ENCODE data around the gene CCDC126.
A peak's percentile ranks its signal among the peaks of the same experiment; 100 is the strongest.
"Not testable (repeated sequence)": the region's sequence is repeated elsewhere in the genome, so short reads cannot be mapped to it uniquely, and the experiment has no call there.

The CCDC126 gene, protein sequence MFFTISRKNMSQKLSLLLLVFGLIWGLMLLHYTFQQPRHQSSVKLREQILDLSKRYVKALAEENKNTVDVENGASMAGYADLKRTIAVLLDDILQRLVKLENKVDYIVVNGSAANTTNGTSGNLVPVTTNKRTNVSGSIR

DNA sequence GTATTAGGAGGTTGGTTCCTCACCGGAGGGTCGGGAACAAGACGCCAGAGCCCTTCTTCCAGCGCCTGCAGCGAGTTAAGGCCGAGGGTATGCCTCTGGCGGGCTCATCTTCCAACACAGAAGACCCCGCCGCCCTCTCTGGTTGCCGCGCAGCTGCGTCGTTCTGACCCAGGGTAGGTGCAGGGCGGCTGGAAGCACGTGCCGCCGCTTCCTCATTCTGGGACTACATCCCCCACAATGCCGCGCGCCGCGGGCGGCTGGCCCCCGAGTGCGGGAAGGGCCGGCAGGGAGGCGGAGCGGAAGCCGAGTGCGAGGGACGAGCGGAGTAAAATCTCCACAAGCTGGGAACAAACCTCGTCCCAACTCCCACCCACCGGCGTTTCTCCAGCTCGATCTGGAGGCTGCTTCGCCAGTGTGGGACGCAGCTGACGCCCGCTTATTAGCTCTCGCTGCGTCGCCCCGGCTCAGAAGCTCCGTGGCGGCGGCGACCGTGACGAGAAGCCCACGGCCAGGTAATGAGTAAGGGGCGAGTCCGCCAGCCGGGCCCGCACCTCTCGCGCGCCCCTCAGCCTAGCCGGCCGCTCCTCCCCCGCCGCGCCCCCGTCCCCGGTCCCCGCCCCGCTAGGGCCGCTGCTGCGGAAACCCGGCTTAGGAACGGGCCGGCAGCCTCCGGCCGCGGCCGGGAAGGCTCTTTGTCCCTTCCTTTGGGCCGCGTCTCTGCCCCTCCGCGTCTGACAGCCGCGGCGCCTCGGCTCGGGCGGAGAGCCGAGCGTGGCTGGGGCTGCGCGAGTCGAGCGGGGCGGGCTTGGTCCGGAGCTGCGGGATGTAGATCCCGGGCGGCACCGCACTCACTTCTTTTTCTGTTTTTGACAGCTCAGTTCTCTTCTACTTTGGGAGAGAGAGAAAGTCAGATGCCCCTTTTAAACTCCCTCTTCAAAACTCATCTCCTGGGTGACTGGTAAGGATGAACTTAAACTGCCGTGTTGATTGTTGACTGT, at the start of gene CCDC126:
Gene CCDC126, plus strand, starts transcription at position 289 of the 998 bp plus-strand sequence. CDS start 13,934 bp downstream, outside the sequence.
- DNase-seq: peak; percentile 85

DNA sequence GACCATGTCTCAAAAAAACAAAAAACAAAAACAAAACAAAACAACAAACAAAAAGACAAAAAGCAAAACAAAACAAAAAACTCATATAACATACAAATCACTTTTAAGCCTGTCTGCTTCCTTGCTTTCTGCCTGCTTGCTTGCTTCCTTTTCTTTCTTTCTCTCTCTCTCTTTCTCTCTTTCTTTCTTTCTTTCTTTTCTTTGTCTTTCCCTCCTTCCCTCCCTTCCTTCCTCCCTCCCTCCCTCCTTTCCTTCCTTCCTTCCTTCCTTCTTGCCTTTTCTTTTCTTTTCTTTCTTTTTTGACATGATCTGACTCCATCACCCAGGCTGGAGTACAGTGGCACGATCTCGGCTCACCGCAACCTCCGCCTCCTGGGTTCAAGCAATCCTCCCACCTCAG, 49.5 kb upstream of the CCDC126 start:
- no peak for DNase-seq

DNA sequence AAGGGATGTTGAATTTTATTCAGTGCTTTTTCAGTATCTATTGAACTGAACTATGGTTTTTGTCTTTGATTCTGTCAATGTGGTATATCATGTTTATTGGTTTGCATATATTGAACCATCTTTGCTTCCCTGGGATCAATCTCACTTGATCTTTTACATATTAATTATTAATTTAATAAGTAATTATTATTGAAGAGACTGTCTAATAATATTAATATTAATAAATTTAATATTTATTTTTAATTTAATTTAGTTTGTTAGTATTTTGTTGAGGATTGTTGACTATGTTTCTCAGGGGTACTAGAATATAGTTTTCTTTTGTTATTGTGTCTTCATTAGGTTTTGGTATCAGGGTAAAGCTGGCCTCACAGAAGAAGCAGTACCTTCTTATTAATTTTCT, 38.9 kb upstream of the CCDC126 start:
- DNase-seq: no peak

DNA sequence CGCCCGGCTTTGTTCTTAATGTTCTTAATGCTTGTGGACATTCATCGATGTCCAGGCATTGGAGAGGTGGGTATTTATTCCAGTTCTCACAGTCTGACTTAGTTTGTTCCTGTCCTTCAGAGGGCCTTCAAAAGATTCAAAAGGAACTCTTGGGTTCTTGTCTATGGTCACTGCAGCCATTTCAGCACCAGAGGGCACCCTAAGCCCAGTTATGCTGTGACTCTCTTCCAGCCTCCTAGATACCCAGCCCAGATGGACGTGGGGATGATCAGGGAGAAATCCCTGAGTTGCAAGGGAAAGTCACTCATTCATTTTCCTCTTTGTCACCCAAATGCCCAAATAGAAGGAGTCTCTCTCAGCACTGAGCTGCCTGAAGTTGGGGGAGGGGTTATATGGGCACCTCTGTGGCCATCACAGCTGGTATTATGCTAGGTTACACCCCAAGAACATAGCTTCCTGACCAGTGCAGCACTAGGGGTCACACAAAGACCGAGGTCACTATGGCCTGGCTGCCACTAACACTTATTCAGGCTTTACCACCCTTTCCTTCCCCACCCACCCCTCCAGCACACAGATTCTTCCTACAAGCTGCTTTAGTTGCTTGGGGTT, 26.5 kb upstream of the CCDC126 start:
- peak; percentile 23 for DNase-seq

DNA sequence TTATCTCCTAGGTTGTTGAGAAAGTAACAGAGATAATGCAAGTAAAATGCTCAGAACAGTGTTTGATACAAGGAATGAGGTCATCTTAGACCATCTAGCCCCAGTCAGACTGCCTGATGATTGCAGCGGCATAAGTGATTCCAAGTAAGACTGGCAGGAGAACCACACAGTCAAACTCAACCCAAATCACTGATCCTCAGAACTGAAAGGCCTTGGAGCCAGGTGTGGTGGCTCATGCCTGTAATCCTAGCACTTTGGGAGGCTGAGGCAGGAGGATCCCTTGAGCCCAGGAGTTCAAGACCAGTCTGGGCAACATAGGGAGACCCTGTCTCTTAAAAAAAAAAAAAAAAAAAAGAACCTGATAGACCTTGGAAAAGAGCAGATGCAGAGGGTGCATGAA, 15.2 kb upstream of the CCDC126 start:
- not testable (repeated sequence) for DNase-seq

DNA sequence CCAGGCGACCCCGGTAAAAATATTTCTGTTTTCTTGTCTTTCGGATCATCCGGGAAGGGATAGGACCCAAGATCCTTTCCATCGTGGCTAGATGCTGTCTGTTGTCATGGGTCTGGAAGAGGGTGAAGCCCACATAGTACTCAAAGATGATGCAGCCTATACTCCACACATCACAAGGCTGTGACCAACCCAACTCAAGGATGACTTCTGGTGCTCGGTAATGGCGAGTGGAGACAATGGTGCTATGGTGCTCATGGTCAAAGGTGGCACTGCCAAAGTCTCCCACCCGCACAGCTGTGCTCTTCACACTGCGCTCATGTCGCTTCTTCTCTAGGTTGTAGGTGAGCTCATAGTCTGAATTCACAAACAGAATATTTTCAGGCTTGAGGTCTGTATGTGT, 11.9 kb upstream of the CCDC126 start:
- DNase-seq: not testable (repeated sequence)

DNA sequence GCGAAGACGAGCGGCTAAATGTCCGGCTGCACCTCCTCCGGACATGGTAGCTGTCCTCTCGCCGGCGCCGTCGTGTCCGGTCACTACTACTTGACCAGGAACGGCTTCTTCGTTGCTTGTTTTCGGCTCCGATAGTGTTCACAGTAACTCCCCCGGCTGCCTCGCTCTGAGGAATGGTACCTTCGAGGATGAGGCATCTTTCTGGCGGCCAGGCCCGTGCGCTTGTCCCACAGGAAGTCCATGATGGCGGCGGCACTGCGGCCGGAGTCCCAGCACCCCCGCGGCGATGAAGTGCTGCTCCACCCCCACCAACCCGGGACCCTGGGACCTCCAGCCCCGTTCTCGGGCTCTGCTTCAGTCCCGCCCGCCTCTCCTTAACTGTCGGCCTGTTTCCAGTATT, 11.0 kb upstream of the CCDC126 start:
- no peak for DNase-seq

DNA sequence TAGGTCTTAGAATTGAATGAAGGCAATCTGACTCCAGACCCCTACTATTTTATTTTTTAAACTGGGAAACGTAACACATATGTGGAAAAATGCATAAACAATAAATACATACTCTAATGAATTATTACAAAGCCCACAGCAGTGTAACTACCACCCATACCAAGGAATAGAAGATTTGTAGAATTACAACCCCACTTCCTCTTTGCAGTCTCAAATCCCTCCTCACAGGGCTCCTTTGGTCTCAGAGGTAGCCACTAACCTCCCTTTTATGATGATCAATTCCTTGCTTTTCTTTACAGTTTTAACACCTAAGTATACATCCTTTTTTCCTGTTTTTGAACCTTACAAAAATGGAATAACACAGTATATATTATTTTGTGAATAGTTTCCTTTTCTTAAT, 6.7 kb upstream of the CCDC126 start:
- DNase-seq: no peak

DNA sequence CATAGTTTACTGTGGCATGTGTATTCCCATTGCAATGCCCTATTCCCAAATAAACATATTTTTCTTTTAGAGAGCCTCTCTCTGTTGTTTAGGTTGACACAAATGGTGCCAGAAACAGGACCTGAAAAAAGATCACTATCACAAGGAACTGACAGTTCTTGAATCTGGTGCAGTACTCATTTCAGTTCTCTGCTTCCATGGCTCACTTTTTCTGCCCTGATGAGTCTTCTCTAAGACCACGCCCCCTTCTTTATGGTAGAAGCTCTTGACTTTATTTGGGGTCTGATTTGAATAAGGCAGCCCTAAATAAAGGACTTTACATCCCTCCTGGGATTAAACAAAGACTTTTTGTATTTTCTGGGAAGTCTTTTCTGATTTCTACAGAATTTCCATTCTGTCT, 3.5 kb upstream of the CCDC126 start:
- DNase-seq: no peak

DNA sequence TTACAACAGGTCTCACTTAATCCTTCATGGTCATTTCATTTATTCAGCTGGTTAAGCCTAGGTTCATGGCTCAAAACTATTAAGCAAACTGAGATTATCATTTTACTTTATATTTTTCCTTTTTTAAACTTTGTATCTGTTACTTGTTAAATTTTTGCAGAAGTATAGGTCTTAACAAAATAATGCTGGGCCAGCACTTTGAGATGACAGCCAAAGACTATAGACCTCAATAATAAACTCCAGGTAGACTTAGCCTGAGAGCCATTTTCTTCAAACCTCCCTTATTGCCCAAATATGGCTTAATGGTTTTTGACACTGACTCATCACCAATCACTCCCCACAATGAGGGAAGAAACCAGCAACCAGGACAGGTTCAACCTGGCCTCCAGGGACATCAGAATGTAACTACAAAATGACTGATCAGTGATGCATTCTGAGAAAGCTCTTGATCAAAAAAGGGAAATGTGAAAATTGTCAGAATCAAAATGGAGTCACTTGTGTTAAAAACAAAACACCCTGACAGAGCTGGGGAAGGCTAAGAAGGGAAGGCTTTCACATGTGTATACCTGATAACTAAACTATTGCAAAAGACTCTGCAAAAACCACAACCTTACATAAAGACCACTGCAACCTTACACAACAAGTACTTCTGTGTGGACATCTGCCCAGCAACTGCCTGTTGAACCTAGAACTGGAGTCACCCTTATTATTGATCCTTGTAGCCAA, 2.1 kb upstream of the CCDC126 start:
- no peak for DNase-seq

DNA sequence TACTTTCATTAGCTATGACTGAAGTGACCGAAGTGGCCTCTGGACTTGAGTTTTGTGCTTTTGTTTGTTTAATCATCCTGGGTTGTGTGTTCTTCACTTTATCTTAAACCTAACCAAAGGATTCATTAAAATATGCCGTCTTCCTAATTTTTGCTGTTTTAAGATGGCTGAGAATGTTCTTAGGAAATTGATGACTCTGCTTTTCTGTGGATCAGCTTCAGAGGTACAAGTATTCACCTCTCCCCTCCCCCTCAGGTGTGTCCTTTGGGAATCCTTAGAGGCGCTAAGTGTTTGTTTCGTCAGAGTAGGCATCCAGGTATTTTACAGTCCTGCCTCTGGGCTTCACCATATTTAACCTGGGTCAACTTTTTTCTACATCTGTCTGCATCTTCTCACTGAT, 1.1 kb downstream of the CCDC126 start:
- DNase-seq: no peak

DNA sequence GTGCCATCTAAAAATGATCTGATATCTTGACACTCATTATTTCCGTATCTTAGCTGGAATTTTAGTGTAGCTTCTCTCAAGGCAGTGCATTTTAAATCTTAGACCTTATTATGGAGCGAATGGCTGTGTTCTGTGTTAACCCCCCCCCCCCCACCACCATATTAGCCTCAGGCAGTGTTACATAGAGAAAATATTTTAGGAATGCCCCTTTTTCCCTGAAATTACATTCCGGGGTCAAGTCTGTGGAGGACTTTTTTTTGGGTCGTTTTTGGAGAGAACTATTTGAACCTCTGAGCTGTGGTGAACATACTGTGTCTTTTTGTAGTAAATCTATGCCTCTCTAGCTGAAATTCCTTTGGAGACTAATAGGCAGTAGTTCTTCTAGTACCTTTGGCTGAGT, 3.1 kb downstream of the CCDC126 start:
- DNase-seq: no peak

DNA sequence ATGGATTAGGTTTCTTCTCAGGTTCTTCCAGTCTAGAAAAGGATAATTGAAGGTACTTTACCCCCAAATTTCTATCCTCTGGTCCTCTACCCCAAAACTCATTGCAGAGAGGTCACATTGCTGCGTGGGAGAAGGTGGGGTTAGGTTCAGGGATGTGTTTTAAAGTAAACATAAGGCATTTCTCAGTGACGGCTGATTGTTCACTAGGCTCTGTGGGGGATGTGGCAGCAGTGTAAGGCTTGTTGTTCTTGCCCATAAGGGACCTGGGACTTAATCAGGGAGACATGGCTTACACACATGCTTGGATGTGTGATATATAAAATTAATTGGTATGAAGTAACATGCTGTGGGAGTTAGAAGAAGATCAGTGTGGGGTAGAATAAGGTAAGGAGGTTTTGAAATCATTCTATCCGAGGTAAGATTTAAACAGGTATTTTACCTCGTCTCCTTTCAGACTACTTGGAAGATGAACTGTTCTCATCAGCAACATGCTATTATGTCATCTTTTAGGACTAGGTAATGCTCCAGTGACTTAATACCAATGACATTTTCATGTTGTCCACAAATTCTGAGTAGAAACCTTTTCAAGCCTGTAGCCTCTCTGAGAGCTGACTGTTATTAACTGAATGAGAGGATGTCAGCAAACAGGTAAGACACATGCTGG, 6.6 kb downstream of the CCDC126 start:
- no peak for DNase-seq

DNA sequence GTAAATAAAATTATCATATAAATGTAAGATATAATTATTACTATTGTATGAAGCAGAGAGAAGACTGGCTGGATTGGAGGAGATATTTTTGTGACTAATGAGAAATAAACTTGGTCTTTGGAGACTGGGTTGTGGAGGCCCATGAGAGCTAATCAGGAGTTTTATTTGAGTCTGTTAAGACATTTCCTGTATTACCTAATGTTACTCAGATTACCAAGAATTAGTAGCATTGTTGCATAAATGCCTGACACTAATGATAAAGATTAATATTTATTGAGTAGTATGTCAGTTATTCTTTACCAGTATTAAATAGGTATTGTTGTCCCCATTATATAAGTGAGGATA, 7.1 kb downstream of the CCDC126 start:
- DNase-seq: no peak

DNA sequence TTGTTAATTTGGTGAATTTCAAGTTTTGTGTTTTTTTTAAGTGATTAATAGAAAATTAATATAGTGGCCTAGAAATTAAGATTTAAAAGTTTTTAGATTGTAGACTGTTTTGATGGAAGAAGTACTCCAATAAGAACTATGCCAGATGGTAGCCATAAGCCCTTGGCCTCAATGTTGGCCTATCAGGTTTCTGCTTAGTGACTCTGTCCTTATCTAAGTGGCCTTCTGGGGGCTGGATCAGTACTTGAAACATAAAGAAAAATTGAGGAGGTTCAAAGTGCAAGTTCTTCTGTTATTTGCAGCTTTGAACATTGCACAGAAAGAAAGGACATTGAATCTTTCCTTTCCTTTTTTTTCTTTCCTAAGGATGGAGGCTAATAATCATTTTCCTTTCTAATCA, 9.9 kb downstream of the CCDC126 start:
- DNase-seq: no peak

DNA sequence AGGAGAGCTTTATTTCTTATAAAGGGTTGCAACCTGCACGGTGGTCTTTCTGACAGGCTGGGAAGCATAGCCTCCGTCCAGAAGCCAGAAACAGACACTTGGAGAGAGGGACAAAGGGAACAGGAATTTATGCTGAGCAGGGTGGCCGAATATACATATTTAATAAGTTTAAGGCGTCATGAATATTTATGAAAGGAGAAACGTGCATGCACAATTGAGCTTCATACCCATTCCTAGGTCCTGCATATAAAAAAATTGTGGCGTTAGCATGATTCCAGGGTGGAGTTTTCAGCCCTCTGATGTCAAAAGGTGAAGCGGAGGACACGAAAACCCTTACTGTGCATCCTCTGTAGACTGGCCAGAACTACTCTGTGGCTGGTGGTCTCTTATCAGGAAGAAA, 10.7 kb downstream of the CCDC126 start:
- no peak for DNase-seq

DNA sequence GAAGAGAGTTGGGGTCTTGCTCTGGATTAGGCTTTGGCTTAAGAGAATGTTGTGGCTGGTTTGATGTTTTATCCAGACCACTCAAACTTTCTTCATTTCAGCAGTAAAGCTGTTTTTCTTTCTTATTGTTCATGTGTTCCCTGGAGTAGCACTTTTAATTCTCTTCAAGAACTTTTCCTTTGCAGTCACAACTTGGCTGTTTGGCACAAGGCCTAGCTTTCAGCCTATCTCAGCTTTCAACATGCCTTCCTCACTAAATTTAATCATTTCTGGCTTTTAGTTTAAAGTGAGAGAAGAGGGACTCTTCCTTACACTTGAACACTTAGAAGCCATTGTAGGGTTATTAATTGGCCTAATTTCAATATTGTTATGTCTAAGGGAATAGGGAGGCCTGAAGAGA, 18.1 kb downstream of the CCDC126 start:
- DNase-seq: no peak

DNA sequence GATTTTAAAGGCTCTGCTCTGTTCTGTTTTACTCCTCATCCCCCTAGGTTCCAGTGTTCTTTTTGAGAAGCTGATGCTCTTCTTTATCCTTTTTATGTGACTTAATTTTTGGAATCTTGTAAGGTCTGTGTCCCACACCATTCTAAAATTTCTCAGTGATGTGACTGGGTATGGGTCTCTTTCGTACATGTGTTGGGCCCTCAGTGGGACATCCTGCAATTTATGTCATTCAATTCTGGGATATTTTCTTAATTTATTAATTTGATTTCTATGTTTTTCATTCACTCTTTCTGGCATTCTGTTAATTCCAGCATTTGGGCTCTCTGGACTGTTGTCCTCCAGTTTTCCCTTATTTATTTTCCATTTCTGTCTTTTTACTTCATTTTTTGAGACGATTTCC, 19.4 kb downstream of the CCDC126 start:
- no peak for DNase-seq

DNA sequence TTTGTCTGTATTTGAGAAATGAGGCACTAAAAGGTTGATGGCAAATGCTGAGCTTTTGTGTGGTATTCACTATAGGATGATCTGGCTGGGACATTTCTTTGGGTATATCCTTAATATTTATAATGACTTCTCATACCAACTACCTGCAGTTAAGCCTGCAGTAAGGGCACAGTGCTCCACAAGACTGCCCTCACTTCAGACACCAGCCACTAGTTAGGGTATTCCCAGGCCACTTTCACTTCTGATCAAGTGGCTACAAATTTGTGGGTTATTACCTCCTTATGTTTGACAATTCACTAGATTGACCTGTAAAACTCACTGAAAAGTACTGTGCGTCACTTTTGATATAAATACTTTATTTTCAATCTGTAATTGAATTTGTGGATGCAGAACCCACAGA, 20.3 kb downstream of the CCDC126 start:
- DNase-seq: no peak

DNA sequence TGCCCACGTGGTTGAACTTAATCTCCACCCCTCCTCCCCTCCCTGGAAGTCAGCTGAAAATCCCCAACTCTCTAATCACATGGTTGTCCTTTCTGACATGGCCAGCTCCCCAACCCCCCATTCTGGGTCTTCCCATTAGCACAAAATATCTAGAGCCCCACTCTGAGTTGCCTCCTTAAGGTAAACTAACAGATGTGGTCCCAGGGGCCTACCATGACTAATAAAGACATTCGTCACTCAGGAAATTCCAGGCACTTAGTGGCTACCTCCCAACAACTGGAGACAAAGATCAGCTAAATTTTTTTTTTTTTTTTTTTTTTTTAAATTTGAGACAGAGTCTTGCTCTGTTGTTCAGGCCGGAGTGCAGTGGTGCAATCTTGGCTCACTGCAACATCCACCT, 21.1 kb downstream of the CCDC126 start:
- no peak for DNase-seq

DNA sequence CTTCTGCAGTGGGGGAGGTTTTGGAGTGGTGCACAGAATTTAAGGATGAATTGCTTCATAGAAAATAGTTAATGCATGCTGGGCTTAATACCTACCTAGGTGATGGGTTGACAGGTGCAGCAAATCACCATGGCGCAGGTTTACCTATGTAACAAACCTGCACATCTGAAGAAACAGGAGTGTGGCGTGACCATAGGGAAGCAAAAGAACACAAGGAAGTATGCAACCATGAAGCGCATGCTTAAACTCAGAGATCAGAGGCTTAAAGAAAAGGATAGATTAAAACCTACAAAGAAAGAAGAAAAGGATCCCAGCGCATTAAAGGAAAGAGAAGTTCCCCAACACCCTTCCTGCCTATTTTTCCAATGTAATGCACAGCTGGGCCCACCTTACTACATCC, 22.0 kb downstream of the CCDC126 start:
- no peak for DNase-seq

DNA sequence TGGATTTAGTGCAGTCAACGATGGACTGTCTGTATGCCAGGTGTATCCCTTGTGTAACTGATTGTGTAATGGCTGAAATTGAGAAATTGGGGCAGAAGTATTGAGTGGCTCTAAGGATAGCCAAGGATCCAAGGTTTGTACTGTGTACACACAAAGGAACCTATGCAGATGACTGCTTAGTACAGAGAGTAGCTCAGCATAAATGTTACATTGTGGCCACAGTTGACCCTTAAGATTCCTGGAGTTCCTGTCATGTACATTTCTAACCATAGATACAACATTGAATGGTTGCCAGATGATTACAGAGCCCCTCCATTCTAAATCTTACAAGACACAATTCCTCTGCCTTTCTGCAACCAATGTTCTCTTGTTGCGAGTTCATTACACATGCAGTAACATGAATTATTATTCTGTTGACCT, 25.3 kb downstream of the CCDC126 start:
- no peak for DNase-seq

DNA sequence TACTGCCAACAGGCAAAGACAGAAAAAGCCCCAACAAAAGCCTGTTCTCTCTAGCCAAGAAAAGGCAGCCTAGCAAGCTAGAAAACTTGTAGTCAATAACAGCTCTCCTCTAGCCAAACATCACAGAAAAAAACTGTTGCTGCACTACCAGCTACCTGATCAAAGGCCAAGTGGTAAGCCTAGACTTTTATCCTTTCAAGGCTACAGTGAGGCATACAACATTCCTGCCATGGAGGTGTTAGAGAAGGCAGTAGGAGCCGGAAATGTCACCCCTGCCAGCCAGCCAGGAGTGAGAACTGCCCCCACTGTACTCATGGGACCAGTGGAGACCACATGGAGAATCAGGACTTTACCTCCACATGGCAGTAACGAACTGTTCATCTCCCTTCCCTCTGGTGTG, 31.2 kb downstream of the CCDC126 start:
- no peak for DNase-seq
